Measurements from ENCODE around the gene SLC5A11.

SLC5A11 gene

GRCh38 chr16:24921229-24921628 lies 75.5 kb downstream of the SLC5A11 start:
- no peak for DNase-seq

- DNase-seq = no peak
These were observed 79.4 kb downstream of the SLC5A11 start for GRCh38 chr16:24925163-24925562.

- no peak for DNase-seq
These were observed 83.6 kb downstream of the SLC5A11 start for GRCh38 chr16:24929409-24929808.

GRCh38 chr16:24930440-24930839 lies 84.7 kb downstream of the SLC5A11 start:
- DNase-seq = no peak

- DNase-seq = no peak
These were observed 85.3 kb downstream of the SLC5A11 start for GRCh38 chr16:24931091-24931490.

- DNase-seq = no peak
These were observed 89.6 kb downstream of the SLC5A11 start for GRCh38 chr16:24935336-24935735.

- DNase-seq = no peak
These were observed 90.4 kb downstream of the SLC5A11 start for GRCh38 chr16:24936151-24936550.

- no peak for DNase-seq
These were observed 93.5 kb downstream of the SLC5A11 start for GRCh38 chr16:24939224-24939623.

GRCh38 chr16:24939738-24940137 lies 94.0 kb downstream of the SLC5A11 start:
- DNase-seq = no peak

- no peak for DNase-seq
These were observed 97.7 kb downstream of the SLC5A11 start for GRCh38 chr16:24943471-24943870.

- DNase-seq = no peak
These were observed 98.4 kb downstream of the SLC5A11 start for GRCh38 chr16:24944206-24944605.

GRCh38 chr16:24946155-24946554 lies 100.4 kb downstream of the SLC5A11 start:
- no peak for DNase-seq

- DNase-seq = no peak
These were observed 104.5 kb downstream of the SLC5A11 start for GRCh38 chr16:24950275-24950674.

- no peak for DNase-seq
These were observed 107.5 kb downstream of the SLC5A11 start for GRCh38 chr16:24953306-24953705.

- no peak for DNase-seq
These were observed 108.0 kb downstream of the SLC5A11 start for GRCh38 chr16:24953721-24954120.

GRCh38 chr16:24954137-24954536 lies 108.4 kb downstream of the SLC5A11 start:
- no peak for DNase-seq

GRCh38 chr16:24955975-24956731 lies 110.4 kb downstream of the SLC5A11 start:
- no peak for DNase-seq

GRCh38 chr16:24957887-24958286 lies 112.1 kb downstream of the SLC5A11 start:
- no peak for DNase-seq

Measured in NCI-H446 (cell line).